A549 (cell line): ENCODE results near the gene SSBP2.

Experiments
- EP300 ChIP-seq, 2 experiments: fragments of >200 bp; sonication (Bioruptor Twin); formaldehyde crosslinking; IDR thresholded peaks; 2 replicates in 1 of 2; 3 replicates in 1 of 2; pipeline ENCODE4 v1.6.1; 2016 to 2017
- HOXA7 ChIP-seq: fragments of 250-450 bp; sonication (Bioruptor Pico); IDR thresholded peaks from 2 replicates; pipeline ENCODE4 v1.5.0; 2020; ENCODE audit warnings: mild to moderate bottlenecking, moderate library complexity
- POLR2A ChIP-seq: IDR thresholded peaks from 2 replicates; pipeline ENCODE4 v1.6.1; 2012; ENCODE audit warnings: mild to moderate bottlenecking, low read length
- SMC3 ChIP-seq: fragments of >200 bp; sonication (Bioruptor Twin); formaldehyde crosslinking; IDR thresholded peaks from 3 replicates; pipeline ENCODE4 v1.6.1; 2018; ENCODE audit warnings: inconsistent platforms
- ZSCAN20 ChIP-seq: fragments of 250-450 bp; sonication (Bioruptor Pico); IDR thresholded peaks from 2 replicates; pipeline ENCODE4 v1.8.0; 2022; ENCODE audit warnings: mild to moderate bottlenecking, moderate library complexity
- TF ChIP-seq, protein P1 (sequence below): IDR thresholded peaks from 2 replicates; pipeline ENCODE4 v1.6.1; 2012
- TF ChIP-seq, protein P2 (sequence below): fragments of >200 bp; sonication (Bioruptor Twin); formaldehyde crosslinking; IDR thresholded peaks from 3 replicates; pipeline ENCODE4 v1.5.1; 2016

DNA sequence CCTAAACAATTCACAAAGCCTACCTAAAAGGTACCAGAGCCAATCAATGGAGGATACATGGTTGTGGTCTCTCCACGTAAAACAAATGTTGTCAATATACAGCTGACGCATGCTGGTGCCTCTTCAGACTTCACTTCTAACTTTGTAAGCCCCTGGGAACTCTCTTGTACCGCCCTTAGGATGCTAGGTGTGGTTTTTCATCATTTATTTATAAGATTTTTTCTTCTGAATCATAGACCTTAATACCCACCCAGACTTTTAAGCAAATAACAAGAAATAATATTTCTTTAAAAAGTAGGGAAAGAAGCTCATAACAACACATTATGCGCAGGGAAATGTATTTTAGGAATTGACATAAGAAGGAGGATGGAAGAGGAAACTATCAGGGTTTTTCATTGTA, 33.0 kb downstream of the SSBP2 start:
- no peak for TF ChIP-seq ZSCAN20 (CRISPR knock-in tag)
- TF ChIP-seq HOXA7 = no peak
- TF ChIP-seq, protein P1, sequence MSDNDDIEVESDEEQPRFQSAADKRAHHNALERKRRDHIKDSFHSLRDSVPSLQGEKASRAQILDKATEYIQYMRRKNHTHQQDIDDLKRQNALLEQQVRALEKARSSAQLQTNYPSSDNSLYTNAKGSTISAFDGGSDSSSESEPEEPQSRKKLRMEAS = no peak
- no peak for TF ChIP-seq POLR2A
- no peak for TF ChIP-seq SMC3
- TF ChIP-seq, protein P2, sequence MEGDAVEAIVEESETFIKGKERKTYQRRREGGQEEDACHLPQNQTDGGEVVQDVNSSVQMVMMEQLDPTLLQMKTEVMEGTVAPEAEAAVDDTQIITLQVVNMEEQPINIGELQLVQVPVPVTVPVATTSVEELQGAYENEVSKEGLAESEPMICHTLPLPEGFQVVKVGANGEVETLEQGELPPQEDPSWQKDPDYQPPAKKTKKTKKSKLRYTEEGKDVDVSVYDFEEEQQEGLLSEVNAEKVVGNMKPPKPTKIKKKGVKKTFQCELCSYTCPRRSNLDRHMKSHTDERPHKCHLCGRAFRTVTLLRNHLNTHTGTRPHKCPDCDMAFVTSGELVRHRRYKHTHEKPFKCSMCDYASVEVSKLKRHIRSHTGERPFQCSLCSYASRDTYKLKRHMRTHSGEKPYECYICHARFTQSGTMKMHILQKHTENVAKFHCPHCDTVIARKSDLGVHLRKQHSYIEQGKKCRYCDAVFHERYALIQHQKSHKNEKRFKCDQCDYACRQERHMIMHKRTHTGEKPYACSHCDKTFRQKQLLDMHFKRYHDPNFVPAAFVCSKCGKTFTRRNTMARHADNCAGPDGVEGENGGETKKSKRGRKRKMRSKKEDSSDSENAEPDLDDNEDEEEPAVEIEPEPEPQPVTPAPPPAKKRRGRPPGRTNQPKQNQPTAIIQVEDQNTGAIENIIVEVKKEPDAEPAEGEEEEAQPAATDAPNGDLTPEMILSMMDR = no peak
- no peak for TF ChIP-seq EP300 (IDR thresholded peaks at IDR 0.05)
